Gastrocnemius medialis (tissue), 4 donors: ENCODE measurements around the gene GPR84. TPM values are rescaled to one million over a fixed set of nuclear protein-coding genes. Genes with fewer than 3 reads are reported as not detected.
A peak's percentile ranks its signal among the peaks of the same experiment; 100 is the strongest.

Experiments
- ATAC-seq, 2 donors: fragments of 150-250 bp; one replicate each; pipeline ENCODE4 v1.9.1; 2016
- DNase-seq, 2 donors: peaks; one replicate each; pipeline ENCODE4 v3.0.0-alpha.2; 2019
- H3K27ac ChIP-seq, 4 donors: fragments of 200-600 bp; sonication (generic); 1 replicate in 1 of 4; 2 replicates in 3 of 4; pipeline ENCODE4 v1.5.1; 2016 to 2018; ENCODE audit warnings: mild to moderate bottlenecking in 2 of 4, moderate library complexity in 1 of 4
- H3K27me3 ChIP-seq, 3 donors: fragments of 200-600 bp; sonication (generic) in 2 of 3; 1 replicate in 1 of 3; 2 replicates in 2 of 3; pipeline versions ENCODE4 v1.5.1 to v1.6.0; 2016 to 2019; ENCODE audit warnings: mild to moderate bottlenecking in 1 of 3, moderate library complexity in 1 of 3
- H3K36me3 ChIP-seq, 2 donors: fragments of 200-600 bp; sonication (generic) in 1 of 2; one replicate each; pipeline ENCODE4 v1.5.1; 2017 to 2018
- H3K4me1 ChIP-seq, 2 donors: fragments of 200-600 bp; sonication (generic) in 1 of 2; one replicate each; pipeline ENCODE4 v1.5.1; 2016 to 2017; ENCODE audit warnings: mild to moderate bottlenecking in 2 of 2
- H3K4me3 ChIP-seq, 4 donors: fragments of 200-600 bp; sonication (generic) in 3 of 4; 1 replicate in 1 of 4; 2 replicates in 3 of 4; pipeline ENCODE4 v1.5.1; 2016 to 2019; ENCODE audit warnings: mild to moderate bottlenecking in 2 of 4
- H3K9me3 ChIP-seq, 3 donors: fragments of 200-600 bp; sonication (generic) in 2 of 3; 1 replicate in 1 of 3; 2 replicates in 2 of 3; pipeline ENCODE4 v1.5.1; 2016 to 2019
- CTCF ChIP-seq, 5 experiments: fragments of 450-650 bp in 3 of 5; fragments of 200-600 bp in 2 of 5; sonication (generic) in 2 of 5; IDR thresholded peaks in 4 of 5; conservative IDR thresholded peaks in 1 of 5; 1 replicate in 4 of 5; 2 replicates in 1 of 5; pipeline ENCODE4 v1.5.1; 2016 to 2019; ENCODE audit warnings: antibody characterized with exemption in 5 of 5, mild to moderate bottlenecking in 3 of 5, moderate library complexity in 3 of 5
- POLR2A ChIP-seq, 2 donors: fragments of 450-650 bp; IDR thresholded peaks; one replicate each; pipeline ENCODE4 v1.6.1; 2017; ENCODE audit warnings: antibody characterized with exemption in 2 of 2, mild to moderate bottlenecking in 2 of 2, moderate library complexity in 2 of 2
- in situ Hi-C, 4 donors: fragments of 200-750 bp; cut with MboI; loops; one replicate each; pipeline versions ENCODE4 v1.15.0 to v1.8.0; 2017; ENCODE audit warnings: low sequenced_read_pairs in 4 of 4
- intact Hi-C: fragments of 100-400 bp; cut with DNase I; formaldehyde crosslinking; loops from one replicate; pipeline ENCODE4 v1.15.1; 2023; ENCODE audit warnings: low total_unique reads
- total RNA-seq, 4 donors: library from RNA; depleted of rRNA; stranded (reverse); fragments of >200 nt; gene quantifications; one replicate each; pipeline versions ENCODE4 v1.1.0 to v1.2.3, GENCODE V29; 2016

Gene GPR84
- total RNA-seq, 4 donors from 2014 or later = 0.49 to 0.51 TPM; not detected in 2

- peaks cover 5 to 8% of the 10 kb centered on the region in 2 donors for H3K4me1 ChIP-seq
- intact Hi-C loops (no loop called here), in situ Hi-C loops (no loop called here)
- H3K9me3 ChIP-seq = no peaks in the 10 kb centered on the region
- H3K27ac ChIP-seq = no peak overlapping the region
- H3K27me3 ChIP-seq = no peaks in the 10 kb centered on the region
- no peak for DNase-seq
- TF ChIP-seq POLR2A (IDR thresholded peaks at IDR 0.05) (no peak), CTCF (IDR thresholded peaks at IDR 0.05 in 4 of 5, conservative IDR thresholded peaks at IDR 0.05 in 1 of 5) (no peak)
- H3K4me3 ChIP-seq = no peak overlapping the region
- peaks cover 0 to 26% of the 10 kb centered on the region in 2 donors for H3K36me3 ChIP-seq
- no peak for ATAC-seq
These were observed 29.5 kb upstream of the GPR84 start for GRCh38 chr12:54393743-54394142.

- H3K27ac ChIP-seq = no peak overlapping the region
- no peak for ATAC-seq
These were observed 28.9 kb upstream of the GPR84 start for GRCh38 chr12:54393207-54393609.

DNA sequence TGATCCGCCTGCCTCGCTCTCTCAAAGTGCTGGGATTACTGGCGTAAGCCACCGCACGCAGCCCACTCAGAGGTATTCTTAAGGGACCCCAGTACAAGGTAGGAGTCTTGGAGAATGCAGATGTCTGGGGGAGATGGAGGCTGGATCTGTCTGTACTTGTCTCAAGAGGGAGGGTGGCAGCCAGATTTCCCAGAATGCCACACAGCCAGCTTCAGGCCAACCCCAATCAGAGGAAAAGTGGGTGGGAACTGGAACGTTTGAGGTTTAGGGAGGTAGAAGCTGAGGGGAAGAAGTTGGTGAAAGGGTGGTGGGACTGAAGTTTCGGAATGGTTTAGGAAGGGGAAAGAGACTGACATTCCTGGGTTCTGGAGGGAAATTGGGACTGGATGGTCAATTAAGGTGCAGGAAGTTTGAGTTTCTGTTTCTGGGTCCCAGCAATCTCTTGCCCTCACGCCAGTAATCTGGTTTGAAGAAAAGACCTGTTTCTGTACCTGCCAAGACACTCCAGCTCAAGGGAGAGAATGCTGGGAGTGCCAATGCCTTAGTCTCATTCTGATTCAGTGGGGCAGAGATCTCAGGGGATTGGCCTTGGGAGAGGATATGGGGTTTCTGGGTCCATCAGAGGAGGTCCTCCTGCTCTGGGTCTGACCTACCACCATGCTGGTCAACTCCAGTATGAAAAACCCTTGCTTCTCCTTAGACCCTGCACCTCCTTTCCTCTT is 28.4 kb upstream of the GPR84 start:
- H3K9me3 ChIP-seq = no peaks in the 10 kb centered on the region
- DNase-seq (no peak), ATAC-seq (no peak)
- in situ Hi-C loops (no loop called here), intact Hi-C loops (no loop called here)
- H3K36me3 ChIP-seq = peaks cover 0 to 20% of the 10 kb centered on the region in 2 donors
- no peaks in the 10 kb centered on the region for H3K27me3 ChIP-seq
- no peak overlapping the region for H3K27ac ChIP-seq
- H3K4me1 ChIP-seq = peaks cover 5 to 9% of the 10 kb centered on the region in 2 donors
- no peak overlapping the region for H3K4me3 ChIP-seq
- TF ChIP-seq POLR2A (IDR thresholded peaks at IDR 0.05) (no peak), CTCF (IDR thresholded peaks at IDR 0.05 in 4 of 5, conservative IDR thresholded peaks at IDR 0.05 in 1 of 5) (no peak)

More at GRCh38 chr12:54393207-54393609, 28.9 kb upstream of the GPR84 start:
- Histone ChIP-seq H3K36me3 (peaks cover 0 to 26% of the 10 kb centered on the region in 2 donors), H3K4me3 (no peak overlapping the region), H3K4me1 (peaks cover 5 to 8% of the 10 kb centered on the region in 2 donors), H3K9me3 (no peaks in the 10 kb centered on the region), H3K27me3 (no peaks in the 10 kb centered on the region)
- intact Hi-C loops = no loop called here
- in situ Hi-C loops = no loop called here
- DNase-seq = no peak
- TF ChIP-seq POLR2A (IDR thresholded peaks at IDR 0.05) (no peak), CTCF (IDR thresholded peaks at IDR 0.05 in 4 of 5, conservative IDR thresholded peaks at IDR 0.05 in 1 of 5) (no peak)

DNA sequence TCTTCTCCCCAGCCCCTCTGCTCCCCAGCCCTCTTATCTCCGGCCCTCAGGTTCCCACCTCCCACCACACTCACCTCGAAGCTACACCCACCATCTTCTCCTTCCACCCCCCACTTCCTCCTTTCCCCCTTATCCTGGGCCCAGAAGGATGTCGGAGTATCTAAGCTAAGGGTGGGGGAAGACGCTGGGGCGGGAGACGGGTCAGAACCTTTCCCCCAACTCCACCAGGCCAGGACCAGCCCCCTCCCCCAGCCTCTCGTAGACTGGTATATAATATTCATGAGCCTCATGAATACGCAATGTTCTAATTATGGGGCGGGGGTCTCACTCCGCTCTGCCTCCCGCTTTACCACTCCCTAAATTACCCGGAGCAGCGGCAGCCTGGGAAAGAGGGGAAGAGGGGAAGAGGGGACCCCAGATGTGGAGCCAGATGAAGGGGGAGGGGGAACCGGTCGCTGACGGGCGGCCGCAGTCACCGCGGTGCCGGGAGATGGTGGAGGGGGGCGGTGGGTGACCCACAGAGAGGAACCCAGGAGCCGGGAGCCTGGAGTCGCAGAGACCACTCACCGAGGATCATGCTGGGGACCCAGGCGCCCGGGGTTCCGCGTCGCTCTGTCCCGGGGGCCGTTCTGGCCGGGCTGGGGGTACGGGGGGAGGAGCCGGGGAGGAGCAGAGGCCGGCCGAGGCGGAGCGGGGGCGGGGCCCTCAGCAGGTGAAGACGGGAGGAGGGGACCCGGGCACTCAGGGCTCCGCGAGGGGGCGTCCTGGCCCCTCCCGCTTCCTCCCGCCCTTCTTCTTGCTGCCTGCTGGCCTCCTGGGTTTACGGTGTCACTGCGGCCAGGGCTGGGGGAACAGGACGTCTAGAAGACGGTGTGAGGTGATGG is 26.6 kb upstream of the GPR84 start:
- in situ Hi-C loops = no loop called here
- Histone ChIP-seq H3K9me3 (no peaks in the 10 kb centered on the region), H3K4me1 (peaks cover 18 to 22% of the 10 kb centered on the region in 2 donors), H3K27me3 (no peaks in the 10 kb centered on the region), H3K36me3 (peaks cover 0 to 4% of the 10 kb centered on the region in 2 donors), H3K27ac (no peak overlapping the region), H3K4me3 (peak overlapping the region; percentile 21 to 43 (median 38))
- DNase-seq = no peak
- intact Hi-C loops = no loop called here
- TF ChIP-seq POLR2A (IDR thresholded peaks at IDR 0.05) (no peak), CTCF (IDR thresholded peaks at IDR 0.05 in 4 of 5, conservative IDR thresholded peaks at IDR 0.05 in 1 of 5) (no peak)
- ATAC-seq = no peak
